ENCODE results near the gene SPARCL1. TPM values are rescaled to one million over a fixed set of nuclear protein-coding genes. Genes with fewer than 3 reads are reported as not detected.
"Not testable (repeated sequence)": the region's sequence is repeated elsewhere in the genome, so short reads cannot be mapped to it uniquely, and the experiment has no call there.

The SPARCL1 gene
- polyA plus RNA-seq, 1 of the 3 experiments (the other 2 are of a cell fraction) = not detected

DNA sequence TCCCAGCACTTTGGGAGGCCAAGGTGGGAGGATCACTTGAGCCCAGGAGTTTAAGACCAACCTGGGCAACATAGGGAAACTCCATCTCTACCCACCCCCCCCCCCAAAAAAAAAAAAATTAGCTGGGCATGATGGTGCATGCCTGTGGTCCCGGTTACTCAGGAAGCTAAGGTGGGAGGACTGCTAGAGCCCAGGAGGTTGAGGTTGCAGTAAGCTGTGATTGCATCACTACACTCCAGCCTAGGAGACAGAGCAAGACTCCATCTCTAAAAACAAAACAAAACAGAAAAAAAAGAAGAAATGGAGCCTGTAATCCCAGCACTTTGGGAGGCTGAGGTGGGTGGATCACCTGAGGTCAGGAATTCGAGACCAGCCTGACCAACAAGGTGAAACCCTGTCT, 37.3 kb downstream of the SPARCL1 start:
- H3K4me3 ChIP-seq (ENCODE audit: low read depth in 2 of 2, low read length in 1 of 2); POLR2A ChIA-PET; H3K27me3 ChIP-seq (ENCODE audit: insufficient read depth); H3K36me3 ChIP-seq (replicated peaks in 1 of 2; ENCODE audit: control insufficient read depth in 1 of 2, insufficient read depth in 2 of 2, low read length in 1 of 2); H4K20me1 ChIP-seq (ENCODE audit: insufficient read depth); CTCF ChIA-PET; H3K9me3 ChIP-seq; H3K79me2 ChIP-seq (ENCODE audit: insufficient read depth); H3F3A ChIP-seq (replicated peaks; ENCODE audit: insufficient read depth); H3K9ac ChIP-seq; H3K4me1 ChIP-seq (ENCODE audit: control insufficient read depth in 1 of 2, insufficient read depth in 2 of 2, low read depth in 1 of 2, low read length in 1 of 2); H3K27ac ChIP-seq (ENCODE audit: low read depth in 2 of 2, low read length in 1 of 2); H2AFZ ChIP-seq (ENCODE audit: low read depth); H3K9me2 ChIP-seq; DNase-seq; H3K4me2 ChIP-seq: not testable (repeated sequence)
- WGBS (ENCODE audit: low lambda C conversion rate) = 76% methylated on average over 2 of the region's 2 CpGs

DNA sequence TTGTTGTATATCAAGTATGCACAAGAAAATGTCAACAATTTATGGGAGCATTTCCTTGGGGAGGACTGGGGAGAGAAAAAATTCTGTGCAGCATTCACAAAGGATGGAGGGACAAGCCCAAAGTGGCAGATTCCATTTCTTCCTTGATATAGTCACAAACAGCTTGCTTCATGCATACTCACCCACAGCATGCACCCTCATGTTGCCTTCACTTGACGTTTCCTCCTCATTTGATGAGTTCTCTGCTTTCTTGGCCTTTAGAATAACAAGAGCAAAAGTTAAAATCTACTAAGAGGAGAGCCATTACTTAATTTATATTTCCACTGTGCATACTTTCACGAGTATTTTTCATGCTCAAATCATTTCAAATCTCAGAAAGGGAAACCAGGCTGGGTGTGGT, 37.7 kb downstream of the SPARCL1 start:
- Histone ChIP-seq H3K27ac (ENCODE audit: low read depth in 2 of 2, low read length in 1 of 2) (no peak overlapping the region), H2AFZ (ENCODE audit: low read depth) (no peak overlapping the region), H3K9ac (no peak overlapping the region), H3K79me2 (ENCODE audit: insufficient read depth) (no peaks in the 10 kb centered on the region), H4K20me1 (ENCODE audit: insufficient read depth) (no peaks in the 10 kb centered on the region), H3K27me3 (ENCODE audit: insufficient read depth) (no peaks in the 10 kb centered on the region), H3K9me2 (no peaks in the 10 kb centered on the region), H3K9me3 (no peaks in the 10 kb centered on the region), H3K4me2 (no peak overlapping the region), H3K4me1 (ENCODE audit: control insufficient read depth in 1 of 2, insufficient read depth in 2 of 2, low read depth in 1 of 2, low read length in 1 of 2) (no peaks in the 10 kb centered on the region), H3F3A (replicated peaks; ENCODE audit: insufficient read depth) (no peaks in the 10 kb centered on the region), H3K4me3 (ENCODE audit: low read depth in 2 of 2, low read length in 1 of 2) (no peak overlapping the region), H3K36me3 (replicated peaks in 1 of 2; ENCODE audit: control insufficient read depth in 1 of 2, insufficient read depth in 2 of 2, low read length in 1 of 2) (no peaks in the 10 kb centered on the region)
- ChIA-PET POLR2A (no interaction called here), CTCF (no interaction called here)
- TF ChIP-seq FOXJ3 (CRISPR knock-in tag; IDR thresholded peaks at IDR 0.05) = no peak
- TF ChIP-seq, protein P1, sequence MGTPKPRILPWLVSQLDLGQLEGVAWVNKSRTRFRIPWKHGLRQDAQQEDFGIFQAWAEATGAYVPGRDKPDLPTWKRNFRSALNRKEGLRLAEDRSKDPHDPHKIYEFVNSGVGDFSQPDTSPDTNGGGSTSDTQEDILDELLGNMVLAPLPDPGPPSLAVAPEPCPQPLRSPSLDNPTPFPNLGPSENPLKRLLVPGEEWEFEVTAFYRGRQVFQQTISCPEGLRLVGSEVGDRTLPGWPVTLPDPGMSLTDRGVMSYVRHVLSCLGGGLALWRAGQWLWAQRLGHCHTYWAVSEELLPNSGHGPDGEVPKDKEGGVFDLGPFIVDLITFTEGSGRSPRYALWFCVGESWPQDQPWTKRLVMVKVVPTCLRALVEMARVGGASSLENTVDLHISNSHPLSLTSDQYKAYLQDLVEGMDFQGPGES (IDR thresholded peaks at IDR 0.05; ENCODE audit: low read depth, low read length) = no peak
- TF ChIP-seq RCOR1 (IDR thresholded peaks at IDR 0.05; ENCODE audit: low read length) = no peak
- TF ChIP-seq, protein P2, sequence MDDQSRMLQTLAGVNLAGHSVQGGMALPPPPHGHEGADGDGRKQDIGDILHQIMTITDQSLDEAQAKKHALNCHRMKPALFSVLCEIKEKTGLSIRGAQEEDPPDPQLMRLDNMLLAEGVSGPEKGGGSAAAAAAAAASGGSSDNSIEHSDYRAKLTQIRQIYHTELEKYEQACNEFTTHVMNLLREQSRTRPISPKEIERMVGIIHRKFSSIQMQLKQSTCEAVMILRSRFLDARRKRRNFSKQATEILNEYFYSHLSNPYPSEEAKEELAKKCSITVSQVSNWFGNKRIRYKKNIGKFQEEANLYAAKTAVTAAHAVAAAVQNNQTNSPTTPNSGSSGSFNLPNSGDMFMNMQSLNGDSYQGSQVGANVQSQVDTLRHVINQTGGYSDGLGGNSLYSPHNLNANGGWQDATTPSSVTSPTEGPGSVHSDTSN (IDR thresholded peaks at IDR 0.05) = no peak
- no peak for TF ChIP-seq MEF2A (IDR thresholded peaks at IDR 0.05; ENCODE audit: borderline replicate concordance, low read depth)
- TF ChIP-seq JUND (IDR thresholded peaks at IDR 0.05) = no peak
- no peak for TF ChIP-seq RAD21 (IDR thresholded peaks at IDR 0.05; ENCODE audit: low read length)
- no peak for TF ChIP-seq MXI1 (IDR thresholded peaks at IDR 0.05; ENCODE audit: low read depth, low read length)
- TF ChIP-seq RXRA (IDR thresholded peaks at IDR 0.05; ENCODE audit: borderline replicate concordance, low read depth) = no peak
- no peak for TF ChIP-seq CHD2 (IDR thresholded peaks at IDR 0.05; ENCODE audit: low read length, partially characterized antibody)
- no peak for DNase-seq
- 64% methylated on average over 2 of the region's 2 CpGs for WGBS (ENCODE audit: low lambda C conversion rate)

DNA sequence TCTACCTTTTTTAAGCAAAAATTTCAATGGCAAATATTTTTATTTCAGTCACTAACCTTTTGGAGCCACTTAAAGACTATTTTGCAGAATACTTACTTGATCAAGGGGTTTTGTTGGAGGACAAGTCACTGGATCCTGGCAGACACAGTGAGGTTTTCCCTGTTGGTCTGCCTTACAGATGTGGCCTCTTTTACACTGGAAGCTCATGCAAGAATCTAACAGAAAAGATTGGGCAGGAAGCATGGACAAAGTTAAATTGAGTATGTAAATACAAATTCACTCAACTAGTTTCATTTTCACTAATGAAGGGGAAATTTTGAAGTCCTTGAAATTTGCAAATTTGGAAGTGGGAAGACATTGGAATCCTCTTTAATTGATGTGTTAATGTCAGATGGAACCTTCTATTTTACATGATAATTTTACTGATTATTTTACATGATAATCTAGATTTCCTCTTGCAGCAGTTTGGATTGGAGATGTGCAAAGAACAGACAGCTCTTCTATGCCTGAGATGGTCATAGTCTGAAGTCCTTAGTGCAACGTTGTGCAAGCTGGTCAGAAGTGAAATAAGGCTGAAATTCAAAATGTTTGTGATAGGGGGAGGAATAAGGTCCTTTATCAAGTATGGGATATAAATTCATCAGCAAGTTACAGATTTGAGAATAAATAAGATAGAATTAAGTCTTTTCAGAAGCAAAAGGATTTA, 38.4 kb downstream of the SPARCL1 start:
- Histone ChIP-seq H3K36me3 (replicated peaks in 1 of 2; ENCODE audit: control insufficient read depth in 1 of 2, insufficient read depth in 2 of 2, low read length in 1 of 2) (no peaks in the 10 kb centered on the region), H2AFZ (ENCODE audit: low read depth) (no peak overlapping the region), H3K79me2 (ENCODE audit: insufficient read depth) (no peaks in the 10 kb centered on the region), H3F3A (replicated peaks; ENCODE audit: insufficient read depth) (no peaks in the 10 kb centered on the region), H3K4me2 (no peak overlapping the region), H3K9ac (no peak overlapping the region), H3K4me3 (ENCODE audit: low read depth in 2 of 2, low read length in 1 of 2) (no peak overlapping the region), H3K4me1 (ENCODE audit: control insufficient read depth in 1 of 2, insufficient read depth in 2 of 2, low read depth in 1 of 2, low read length in 1 of 2) (no peaks in the 10 kb centered on the region), H4K20me1 (ENCODE audit: insufficient read depth) (no peaks in the 10 kb centered on the region), H3K27me3 (ENCODE audit: insufficient read depth) (no peaks in the 10 kb centered on the region), H3K27ac (ENCODE audit: low read depth in 2 of 2, low read length in 1 of 2) (no peak overlapping the region), H3K9me2 (no peaks in the 10 kb centered on the region), H3K9me3 (no peaks in the 10 kb centered on the region)
- DNase-seq = no peak
- ChIA-PET POLR2A (no interaction called here), CTCF (no interaction called here)
- 50% methylated on average over 1 of the region's 1 CpG for WGBS (ENCODE audit: low lambda C conversion rate)
- TF ChIP-seq NFIC (IDR thresholded peaks at IDR 0.05; ENCODE audit: borderline replicate concordance) = no peak
- no peak for TF ChIP-seq TAF1 (IDR thresholded peaks at IDR 0.05; ENCODE audit: borderline replicate concordance, low read depth, low read length)
- TF ChIP-seq TCF12 (IDR thresholded peaks at IDR 0.05) = no peak
- TF ChIP-seq MEF2A (IDR thresholded peaks at IDR 0.05; ENCODE audit: borderline replicate concordance, low read depth) = no peak
- TF ChIP-seq TEAD4 (IDR thresholded peaks at IDR 0.05; ENCODE audit: borderline replicate concordance, insufficient read depth) = no peak
- TF ChIP-seq EZH2phosphoT487 (IDR thresholded peaks at IDR 0.05; ENCODE audit: borderline replicate concordance, low read depth) = no peak
- TF ChIP-seq JUND (IDR thresholded peaks at IDR 0.05) = no peak
- TF ChIP-seq YY1 (IDR thresholded peaks at IDR 0.05; ENCODE audit: low read depth) = no peak
- TF ChIP-seq, protein P3, sequence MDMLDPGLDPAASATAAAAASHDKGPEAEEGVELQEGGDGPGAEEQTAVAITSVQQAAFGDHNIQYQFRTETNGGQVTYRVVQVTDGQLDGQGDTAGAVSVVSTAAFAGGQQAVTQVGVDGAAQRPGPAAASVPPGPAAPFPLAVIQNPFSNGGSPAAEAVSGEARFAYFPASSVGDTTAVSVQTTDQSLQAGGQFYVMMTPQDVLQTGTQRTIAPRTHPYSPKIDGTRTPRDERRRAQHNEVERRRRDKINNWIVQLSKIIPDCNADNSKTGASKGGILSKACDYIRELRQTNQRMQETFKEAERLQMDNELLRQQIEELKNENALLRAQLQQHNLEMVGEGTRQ (IDR thresholded peaks at IDR 0.05; ENCODE audit: borderline replicate concordance, low read depth, low read length) = no peak
- TF ChIP-seq, protein P4, sequence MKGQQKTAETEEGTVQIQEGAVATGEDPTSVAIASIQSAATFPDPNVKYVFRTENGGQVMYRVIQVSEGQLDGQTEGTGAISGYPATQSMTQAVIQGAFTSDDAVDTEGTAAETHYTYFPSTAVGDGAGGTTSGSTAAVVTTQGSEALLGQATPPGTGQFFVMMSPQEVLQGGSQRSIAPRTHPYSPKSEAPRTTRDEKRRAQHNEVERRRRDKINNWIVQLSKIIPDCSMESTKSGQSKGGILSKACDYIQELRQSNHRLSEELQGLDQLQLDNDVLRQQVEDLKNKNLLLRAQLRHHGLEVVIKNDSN (IDR thresholded peaks at IDR 0.05; ENCODE audit: borderline replicate concordance, low read depth) = no peak
- no peak for TF ChIP-seq RXRA (IDR thresholded peaks at IDR 0.05; ENCODE audit: borderline replicate concordance, low read depth)
- TF ChIP-seq, protein P5, sequence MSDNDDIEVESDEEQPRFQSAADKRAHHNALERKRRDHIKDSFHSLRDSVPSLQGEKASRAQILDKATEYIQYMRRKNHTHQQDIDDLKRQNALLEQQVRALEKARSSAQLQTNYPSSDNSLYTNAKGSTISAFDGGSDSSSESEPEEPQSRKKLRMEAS (IDR thresholded peaks at IDR 0.05; ENCODE audit: low read depth) = no peak
